HTERT RPE-1 (cell line): ENCODE data around the gene TLN1.

ENCODE experiments used
- in situ Hi-C: fragments of 300-500 bp; cut with MboI; formaldehyde crosslinking; loops from 4 replicates; pipeline ENCODE4 v1.14.3; 2020; ENCODE audit warnings: low sequenced_read_pairs

Gene TLN1

DNA sequence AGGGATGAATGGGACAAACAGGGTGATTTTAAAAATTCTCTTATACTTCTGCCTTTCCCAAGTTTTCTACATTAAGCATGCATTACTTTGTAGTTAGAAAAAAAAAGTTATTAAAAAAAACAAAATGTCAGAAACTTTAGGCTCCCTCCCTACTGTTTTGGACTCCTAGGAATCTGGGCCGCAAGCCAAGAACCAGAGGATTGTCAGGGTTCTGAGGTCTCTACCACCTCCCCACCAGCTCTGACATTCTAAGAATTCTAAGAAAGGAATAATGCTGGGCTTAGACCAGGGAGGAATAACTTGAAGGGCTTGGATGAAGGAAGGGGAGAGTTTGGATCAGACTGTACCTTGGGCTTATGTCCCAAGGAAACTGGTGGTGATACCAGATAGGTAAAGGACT is 66.0 kb downstream of the TLN1 start:
- in situ Hi-C loops: no loop called here

DNA sequence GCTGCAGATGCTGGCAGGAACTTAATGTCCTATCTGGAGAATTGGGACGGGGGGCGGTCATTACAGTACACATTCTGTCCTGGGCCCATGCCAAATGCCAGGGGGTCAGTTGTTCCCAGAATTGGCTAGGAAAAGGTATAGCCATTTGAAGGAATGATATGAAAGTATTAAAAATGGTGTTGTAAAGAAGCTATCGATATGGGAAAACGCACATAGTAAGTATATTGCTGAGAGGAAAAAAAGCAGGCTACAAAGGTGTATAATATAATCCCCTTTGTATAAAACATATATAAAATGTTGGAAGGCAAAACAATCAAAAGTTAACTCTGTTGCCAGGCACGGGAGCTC is 66.5 kb downstream of the TLN1 start:
- in situ Hi-C loops: no loop called here

DNA sequence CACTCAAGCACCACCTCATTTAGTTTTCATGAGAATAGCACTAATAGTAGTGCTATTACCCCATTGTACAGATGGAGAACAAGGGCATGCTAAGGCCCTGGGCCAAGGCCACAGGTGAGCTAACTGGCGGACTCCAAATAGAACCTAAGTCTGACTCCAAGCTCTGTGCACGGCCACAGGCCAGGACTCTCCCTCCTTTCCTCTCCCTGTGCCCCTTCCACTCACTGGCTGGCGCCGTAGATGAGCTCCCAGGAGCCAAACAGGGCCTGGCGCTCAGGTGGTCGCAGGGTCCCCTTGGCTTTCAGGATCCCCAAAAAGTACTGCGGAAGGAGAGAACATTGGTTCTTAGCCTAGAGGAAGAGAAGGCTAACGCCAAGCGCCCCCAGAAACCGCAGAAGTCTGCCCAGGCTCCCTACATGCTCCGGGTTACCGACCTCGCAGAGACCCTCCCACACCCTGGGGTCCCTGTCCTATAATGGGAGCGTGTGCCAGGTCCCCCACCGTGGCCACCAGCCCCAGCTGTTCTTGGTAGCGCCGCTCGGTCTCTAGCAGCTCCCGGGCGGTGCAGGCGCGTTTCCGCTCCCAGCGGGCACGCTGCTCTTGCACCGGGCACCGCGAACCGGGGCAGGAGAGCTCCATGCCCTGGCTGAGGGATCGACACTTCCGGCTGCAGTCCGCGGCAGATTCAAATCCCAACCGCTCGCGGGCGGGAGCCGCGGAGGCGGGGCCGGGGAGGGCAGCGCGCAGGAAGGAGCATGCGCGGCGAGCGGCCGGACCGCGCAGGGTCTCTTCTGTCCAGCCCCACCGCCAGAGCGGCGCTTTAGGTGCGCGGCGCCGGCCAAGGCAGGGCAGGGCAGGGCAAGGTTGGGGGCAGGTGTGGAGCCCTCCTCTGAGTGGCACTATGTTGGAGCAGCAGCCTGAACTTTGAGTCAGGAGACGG is 67.2 kb downstream of the TLN1 start, which contains the start of gene ARHGEF39:
ARHGEF39 (minus strand) TSS at position 665 of the 940 bp plus-strand sequence; CDS start at position 639, 26 bp downstream.
- in situ Hi-C loops: no loop called here

DNA sequence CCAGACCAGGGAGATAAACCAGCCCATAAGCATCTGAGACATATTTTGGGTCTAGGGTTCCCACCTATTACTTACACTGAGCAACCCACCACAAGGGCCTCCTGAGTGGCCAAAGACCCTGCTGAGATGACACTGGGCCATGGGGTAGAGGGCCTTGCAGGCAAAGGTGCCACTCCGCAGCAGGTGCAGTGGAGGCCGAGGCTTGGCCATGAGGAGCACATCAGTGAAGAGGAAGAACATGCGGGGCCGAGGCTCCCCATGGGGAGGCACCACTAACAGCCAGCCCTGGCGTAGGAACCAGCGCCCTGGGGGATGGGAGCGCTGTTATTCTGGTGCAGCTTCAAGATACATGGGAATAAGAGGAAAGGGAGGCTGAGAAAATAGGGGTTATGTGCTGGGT is 69.6 kb downstream of the TLN1 start:
- in situ Hi-C loops: no loop called here

DNA sequence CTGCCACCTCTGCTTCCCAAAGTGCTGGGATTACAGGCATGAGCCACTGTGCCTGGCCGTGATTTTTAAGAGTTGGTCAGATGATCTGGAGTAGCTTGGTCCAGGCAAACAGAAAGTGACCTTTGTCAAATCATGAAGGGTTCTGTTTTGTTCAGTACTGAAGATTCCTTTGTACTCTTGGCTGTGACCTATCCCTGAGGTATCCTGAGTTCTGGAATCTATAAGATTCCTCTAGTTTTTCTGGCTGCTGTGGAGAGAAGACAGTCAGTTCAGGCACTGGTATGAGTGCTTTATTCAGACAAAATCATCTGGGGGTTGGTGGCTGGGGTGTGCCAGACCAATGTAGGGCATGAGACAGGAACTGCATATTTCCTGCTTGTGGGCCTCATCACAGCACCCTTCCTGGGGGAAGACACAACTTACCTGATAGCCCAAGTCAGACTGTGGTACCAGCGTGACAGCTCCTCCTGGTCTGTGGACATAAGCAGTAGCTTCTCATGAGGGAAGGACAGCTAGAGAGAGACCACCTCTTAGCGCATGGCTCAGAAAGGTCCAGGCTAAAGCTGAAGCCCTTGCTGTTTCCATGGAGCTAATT is 70.1 kb downstream of the TLN1 start:
- in situ Hi-C loops: no loop called here

DNA sequence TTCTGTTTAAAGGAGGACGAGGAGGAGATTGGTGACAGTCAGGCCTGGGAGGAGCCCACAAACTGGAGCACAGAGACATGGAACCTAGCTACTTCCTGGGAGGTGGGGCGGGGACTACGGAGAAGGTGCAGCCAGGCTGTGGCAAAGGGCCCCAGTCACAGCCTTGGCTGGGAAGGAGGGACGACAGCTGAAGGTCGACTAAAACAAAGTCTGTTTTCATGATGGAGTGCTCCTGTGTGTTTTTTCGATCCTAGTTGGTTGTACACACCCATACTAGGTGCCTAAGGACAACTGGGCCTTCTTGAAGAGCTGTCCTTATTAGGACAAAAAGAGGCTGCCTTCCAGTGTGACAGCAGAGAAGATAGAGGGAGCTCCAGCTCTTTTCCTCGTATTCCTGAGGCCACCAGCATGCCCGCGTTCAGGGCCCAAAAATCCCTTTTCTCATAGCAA is 71.0 kb downstream of the TLN1 start:
- in situ Hi-C loops: no loop called here

DNA sequence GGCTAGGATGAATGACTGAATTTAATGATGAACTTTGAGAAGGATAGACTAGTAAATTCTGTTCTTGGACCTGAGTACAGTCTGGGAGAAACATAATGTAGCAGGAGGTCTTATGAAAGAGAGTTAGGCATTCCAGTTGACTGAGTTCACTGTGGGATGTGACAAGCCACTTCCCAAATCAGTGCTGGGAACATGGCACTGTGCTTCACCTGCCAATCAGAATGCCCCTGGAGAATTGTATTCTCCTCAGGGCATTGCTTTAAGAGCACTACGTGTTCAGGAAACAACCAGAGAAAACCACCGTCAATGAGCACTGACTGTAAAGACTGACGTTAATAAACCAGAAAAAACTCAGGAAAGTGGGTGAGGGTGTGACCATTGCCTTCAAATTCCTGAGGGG is 72.7 kb downstream of the TLN1 start:
- in situ Hi-C loops: no loop called here

DNA sequence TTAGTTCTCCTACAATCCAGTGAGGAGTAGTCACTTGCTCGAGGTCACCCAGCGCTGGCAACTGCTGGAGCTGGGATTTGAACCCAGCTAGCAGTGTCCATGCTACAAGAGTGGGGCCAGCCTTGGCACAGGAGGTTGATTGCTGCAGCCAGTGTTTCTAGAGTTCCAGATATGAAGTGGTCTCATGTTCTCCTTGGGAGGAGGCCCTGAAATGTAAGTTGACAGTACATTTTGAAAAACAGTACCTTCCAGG is 73.1 kb downstream of the TLN1 start:
- in situ Hi-C loops: no loop called here

DNA sequence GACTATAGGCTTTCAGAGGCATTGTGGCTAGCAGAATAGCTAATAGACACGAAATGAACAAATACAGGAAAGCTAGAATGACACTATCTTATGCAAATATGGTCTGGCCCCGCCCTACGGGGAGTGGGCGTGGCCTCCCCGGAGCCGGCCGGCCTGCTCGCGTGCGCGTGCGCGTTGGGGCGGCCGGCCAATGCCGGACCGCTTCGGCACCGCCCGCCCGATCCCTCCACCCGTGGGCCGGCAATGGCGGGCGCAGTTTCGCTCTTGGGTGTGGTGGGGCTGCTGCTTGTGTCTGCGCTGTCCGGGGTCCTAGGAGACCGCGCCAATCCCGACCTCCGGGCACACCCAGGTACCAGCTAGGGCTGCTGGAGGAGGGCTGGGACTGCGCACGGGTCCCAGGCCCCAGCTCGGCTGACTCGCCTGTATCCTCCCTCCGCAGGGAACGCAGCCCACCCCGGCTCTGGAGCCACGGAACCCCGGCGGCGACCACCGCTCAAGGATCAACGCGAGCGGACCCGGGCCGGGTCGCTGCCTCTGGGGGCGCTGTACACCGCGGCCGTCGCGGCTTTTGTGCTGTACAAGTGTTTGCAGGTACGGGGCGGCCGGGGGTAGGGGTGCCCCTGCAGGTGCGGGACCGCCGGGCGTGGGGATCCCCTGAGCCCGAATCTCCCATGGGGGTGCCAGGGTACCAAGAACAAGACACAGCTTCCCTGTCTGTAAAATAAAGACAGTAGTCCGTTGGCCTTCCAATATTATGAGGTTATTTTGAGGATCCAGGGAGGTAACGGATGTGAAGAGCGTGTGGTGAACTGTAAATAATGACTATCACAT is 73.6 kb downstream of the TLN1 start, which contains the start of gene CCDC107:
CCDC107 (plus strand) TSS at position 156 of the 831 bp plus-strand sequence; CDS start at position 244, 88 bp downstream.
- in situ Hi-C loops: no loop called here

DNA sequence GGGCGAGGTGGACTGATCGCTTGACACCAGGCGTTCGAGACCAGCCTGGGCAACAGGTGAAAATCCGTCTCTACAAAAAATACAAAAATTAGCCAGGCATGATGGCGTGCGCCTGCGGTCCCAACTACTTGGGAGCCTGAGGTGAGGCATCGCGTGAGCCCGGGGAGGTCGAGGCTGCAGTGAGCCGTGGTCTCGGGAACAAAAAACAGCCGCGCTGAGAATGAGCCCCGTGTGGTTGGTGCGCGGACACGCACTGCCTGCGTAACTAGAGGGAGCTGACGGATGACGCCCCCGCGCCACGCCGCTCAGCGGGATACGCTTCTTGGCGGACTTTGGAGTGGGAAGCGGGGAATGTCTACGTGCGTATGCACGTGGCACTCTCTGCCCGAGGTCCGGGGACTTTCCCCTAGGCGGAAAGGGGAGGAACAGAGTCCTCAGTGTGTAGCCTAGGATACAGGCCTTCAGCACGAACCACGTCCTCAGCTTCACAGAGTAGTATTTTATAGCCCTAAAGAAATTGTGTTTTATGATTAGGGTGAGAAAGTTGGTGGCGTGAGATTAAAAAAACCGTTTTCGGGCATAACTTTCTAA is 74.4 kb downstream of the TLN1 start, which contains the start of gene RMRP:
RMRP (minus strand) TSS at position 474 of the 591 bp plus-strand sequence.
- in situ Hi-C loops: no loop called here

DNA sequence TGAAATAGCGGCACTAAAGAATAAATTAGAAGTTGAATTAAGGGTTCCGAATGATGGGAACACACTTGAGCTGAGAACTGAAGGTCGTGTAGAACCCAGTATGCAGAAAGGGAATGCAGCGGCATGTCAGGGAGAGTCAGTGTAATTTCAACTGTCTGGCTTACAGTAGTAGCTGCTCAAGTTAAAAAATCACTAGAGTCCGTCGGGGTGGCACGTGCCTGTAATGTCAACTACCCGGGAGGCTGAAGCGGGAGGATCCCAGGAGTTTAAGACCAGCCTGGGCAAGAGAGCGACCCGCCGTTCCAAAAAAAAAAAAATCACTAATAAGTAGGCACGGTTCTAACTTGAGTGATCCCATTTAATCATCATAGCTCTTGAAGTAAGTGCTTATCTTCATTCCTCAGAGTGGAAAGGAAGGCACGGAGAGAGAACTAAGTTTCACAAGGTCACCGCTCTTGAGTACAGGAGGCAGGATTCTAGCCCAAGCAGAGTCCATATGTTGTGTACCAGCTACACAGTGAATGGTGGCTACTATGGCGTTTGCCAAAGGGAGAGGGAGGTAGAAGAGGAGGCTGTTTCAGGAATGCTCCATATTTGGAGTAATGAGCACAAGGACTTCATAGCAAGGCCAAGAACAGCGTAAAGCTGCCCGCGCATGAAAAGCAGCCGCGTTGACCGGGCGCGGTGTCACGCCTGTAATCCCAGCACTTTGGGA is 75.0 kb downstream of the TLN1 start:
- in situ Hi-C loops: no loop called here

DNA sequence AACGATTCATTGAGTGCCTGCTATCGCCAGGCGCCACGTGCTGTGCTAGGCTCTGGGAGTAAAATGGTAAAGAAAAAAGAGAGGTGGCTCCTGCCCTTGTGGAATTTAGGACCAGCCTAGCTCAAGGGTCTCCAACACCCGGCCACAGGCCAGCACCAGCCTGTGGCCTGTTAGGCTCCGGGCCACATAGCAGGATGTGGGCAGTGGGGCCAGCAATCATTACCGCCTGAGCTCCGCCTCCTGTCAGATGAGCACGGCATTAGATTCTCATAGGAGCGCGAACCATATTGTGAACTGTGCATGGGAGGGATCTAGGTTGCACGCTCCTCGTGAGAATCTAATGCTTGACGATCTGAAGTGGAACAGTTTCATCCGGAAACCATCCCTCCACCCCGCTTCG is 75.6 kb downstream of the TLN1 start:
- in situ Hi-C loops: no loop called here

DNA sequence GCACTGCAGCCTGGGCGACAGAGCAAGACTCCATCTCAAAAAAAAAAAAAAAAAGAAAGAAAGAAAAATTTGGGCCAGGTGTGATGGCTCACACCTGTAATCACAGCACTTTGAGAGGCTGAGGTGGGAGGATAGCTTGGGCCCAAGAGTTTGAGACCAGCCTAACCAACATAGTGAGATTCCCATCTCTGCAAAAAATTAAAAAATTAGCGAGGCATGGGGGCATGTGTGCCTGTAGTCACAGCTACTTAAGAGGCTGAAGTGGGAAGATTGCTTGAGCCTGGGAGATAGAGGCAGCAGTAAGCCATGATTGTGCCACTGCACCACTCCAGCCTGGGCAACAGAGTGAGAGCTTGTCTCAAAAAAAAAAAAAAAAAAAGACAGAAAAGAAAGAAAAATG is 78.4 kb downstream of the TLN1 start:
- in situ Hi-C loops: no loop called here

DNA sequence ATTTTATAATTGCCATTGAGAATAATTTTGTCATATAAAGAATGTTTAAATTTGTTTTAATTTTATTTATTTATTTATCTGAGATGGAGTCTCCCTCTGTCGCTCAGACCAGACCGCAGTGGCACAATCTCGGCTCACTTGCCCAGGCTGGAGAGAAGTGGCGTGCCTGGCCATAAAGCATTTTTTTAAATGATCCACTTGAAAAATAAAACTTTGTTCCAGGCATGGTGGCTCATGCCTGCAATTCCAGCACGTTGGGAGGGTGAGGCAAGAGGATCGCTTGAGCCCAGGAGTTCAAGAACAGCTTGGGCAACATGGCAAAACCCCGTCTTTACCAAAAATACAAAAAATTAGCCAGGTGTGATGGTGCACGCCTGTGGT is 79.2 kb downstream of the TLN1 start:
- in situ Hi-C loops: no loop called here

DNA sequence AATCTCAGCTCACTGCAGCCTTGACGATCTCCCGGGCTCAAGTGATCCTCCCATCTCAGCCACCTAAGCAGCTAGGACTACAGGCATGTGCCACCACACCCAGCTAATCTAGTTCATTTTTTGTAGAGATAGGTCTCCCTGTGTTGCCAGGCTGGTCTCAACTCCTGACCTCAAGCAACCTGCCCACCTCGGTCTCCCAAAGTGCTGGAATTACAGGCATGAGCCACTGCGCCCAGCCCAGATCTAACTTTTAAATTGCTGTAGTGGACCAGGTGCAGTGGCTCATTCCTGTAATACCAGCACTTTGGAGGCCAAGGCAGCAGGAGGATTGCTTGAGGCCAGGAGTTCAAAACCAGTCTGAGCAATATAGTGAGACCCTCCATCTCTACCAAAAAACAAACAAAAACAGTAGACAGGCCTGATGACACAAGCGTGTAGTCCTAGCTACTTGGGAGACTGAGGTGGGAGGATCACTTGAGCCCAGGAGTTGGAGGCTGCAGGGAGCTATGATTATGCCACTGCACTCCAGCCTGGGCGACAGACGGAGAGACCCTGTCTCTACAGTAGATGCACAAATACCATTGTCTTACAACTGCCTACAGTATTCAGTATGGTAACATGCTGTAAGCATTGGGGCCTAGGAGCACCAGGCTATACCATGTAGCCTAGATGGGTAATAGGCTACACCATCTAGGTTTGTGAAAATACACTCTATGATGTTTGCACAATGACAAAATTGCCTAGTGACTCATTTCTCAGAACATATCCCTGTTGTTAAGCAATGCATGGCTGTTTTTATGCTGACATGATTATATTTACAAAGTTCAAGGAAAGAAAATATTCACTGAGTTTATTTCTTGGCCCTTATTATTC is 79.8 kb downstream of the TLN1 start:
- in situ Hi-C loops: no loop called here

DNA sequence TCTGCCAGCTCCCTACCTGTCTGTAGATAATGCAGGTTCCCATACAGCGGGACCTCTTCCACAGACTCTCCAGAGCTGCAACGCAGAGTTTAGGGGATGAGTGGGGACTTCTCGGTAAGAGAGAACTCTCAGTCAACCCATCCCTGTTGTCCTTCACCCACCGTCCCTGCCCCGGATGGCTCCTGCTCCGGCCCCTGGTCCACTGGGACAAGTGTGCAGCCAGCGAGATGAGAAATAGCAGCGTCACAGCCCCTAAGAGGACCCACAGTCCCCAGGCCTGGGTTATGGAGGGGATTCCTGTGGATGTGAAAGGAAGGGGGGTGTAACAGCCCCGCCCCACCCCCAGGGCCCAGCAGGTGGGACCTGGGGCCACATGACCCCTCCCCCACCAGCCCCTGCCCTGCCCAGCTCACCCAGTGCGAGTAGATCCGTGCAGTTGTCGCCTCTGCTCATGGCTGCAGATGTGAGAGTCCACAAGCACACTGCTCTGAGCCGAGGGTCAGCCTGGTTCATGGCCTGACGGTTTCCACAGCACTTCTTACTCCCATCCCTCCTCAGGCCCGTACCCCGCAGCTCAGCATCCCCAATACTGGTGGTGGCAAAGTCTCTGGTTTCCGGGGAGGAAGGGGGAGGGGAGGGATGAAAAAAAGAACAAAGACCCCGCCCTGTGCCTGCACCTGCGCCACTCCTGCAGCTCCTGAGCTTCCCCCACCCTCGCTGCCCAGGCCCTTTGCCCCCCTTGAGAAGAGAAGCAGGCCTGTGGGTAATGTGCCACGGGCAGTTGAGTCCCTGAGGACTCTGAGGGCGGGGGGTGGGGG is 81.4 kb downstream of the TLN1 start, which contains the start of gene SIT1:
SIT1 (minus strand) TSS at position 591 of the 818 bp plus-strand sequence; CDS start at position 513, 78 bp downstream.
- in situ Hi-C loops: no loop called here

DNA sequence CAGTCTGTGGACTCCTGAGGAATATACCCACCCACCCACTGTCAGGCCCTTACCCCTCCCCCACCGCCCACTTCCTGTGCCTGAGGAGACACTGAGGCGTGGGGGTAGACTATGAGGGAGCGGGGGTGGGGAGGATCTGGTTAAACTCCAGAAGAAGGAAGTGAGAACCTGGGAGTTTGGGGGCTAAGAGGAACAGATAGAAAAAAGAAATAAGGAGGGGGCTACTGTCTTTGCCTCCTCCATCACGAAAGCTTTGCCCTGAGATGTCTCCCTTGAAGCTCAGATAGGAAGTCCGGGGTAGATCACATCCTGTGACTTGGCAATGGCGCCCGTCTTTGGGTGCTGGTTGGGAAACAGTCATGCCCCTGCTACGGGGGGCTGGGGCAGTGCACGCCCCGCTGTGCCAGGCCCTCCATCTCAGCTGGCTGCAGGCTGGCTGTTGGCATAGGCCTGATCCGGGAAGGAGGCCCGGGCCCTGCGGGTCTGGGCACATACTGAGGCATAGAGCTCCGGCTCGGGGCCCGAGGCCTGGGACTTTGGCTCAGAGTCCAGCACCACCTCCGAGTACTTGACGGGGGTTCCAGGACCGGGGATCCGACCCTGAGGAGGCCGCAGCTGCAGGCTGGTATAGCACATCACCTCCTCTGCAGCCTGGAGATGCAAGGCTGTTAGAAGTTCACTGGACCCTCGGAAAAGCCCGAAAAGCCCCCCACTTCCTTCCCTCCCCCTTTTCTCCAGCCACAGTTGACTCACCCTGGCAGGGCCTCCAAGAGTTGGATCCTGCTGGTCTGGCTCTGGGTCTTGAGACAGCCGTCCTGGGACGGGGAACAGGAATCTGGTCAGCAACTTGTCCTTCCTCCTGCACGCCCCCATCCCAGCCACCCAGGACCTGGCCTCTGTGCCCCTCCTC is 82.3 kb downstream of the TLN1 start:
- in situ Hi-C loops: no loop called here
